AG09309 (cell line): ENCODE measurements around the gene ADAMTSL3.

Experiments
- DNase-seq: peaks from one replicate; pipeline ENCODE4 v3.0.0-alpha.2; 2010; ENCODE audit warnings: low read depth
- H3K4me3 ChIP-seq: 2 replicates; pipeline ENCODE4 v1.5.1; 2011; ENCODE audit warnings: mild to moderate bottlenecking, low read depth, low read length, moderate library complexity; ENCODE audit not compliant: control insufficient read depth
- TF ChIP-seq, protein P1 (sequence below): IDR thresholded peaks from 2 replicates; pipeline ENCODE4 v1.5.1; 2011; ENCODE audit warnings: mild to moderate bottlenecking, low read depth, low read length, inconsistent platforms; ENCODE audit not compliant: insufficient read depth, control insufficient read depth; ENCODE audit errors: missing control alignments

Gene ADAMTSL3, protein sequence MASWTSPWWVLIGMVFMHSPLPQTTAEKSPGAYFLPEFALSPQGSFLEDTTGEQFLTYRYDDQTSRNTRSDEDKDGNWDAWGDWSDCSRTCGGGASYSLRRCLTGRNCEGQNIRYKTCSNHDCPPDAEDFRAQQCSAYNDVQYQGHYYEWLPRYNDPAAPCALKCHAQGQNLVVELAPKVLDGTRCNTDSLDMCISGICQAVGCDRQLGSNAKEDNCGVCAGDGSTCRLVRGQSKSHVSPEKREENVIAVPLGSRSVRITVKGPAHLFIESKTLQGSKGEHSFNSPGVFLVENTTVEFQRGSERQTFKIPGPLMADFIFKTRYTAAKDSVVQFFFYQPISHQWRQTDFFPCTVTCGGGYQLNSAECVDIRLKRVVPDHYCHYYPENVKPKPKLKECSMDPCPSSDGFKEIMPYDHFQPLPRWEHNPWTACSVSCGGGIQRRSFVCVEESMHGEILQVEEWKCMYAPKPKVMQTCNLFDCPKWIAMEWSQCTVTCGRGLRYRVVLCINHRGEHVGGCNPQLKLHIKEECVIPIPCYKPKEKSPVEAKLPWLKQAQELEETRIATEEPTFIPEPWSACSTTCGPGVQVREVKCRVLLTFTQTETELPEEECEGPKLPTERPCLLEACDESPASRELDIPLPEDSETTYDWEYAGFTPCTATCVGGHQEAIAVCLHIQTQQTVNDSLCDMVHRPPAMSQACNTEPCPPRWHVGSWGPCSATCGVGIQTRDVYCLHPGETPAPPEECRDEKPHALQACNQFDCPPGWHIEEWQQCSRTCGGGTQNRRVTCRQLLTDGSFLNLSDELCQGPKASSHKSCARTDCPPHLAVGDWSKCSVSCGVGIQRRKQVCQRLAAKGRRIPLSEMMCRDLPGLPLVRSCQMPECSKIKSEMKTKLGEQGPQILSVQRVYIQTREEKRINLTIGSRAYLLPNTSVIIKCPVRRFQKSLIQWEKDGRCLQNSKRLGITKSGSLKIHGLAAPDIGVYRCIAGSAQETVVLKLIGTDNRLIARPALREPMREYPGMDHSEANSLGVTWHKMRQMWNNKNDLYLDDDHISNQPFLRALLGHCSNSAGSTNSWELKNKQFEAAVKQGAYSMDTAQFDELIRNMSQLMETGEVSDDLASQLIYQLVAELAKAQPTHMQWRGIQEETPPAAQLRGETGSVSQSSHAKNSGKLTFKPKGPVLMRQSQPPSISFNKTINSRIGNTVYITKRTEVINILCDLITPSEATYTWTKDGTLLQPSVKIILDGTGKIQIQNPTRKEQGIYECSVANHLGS (N-terminal part only)

DNA sequence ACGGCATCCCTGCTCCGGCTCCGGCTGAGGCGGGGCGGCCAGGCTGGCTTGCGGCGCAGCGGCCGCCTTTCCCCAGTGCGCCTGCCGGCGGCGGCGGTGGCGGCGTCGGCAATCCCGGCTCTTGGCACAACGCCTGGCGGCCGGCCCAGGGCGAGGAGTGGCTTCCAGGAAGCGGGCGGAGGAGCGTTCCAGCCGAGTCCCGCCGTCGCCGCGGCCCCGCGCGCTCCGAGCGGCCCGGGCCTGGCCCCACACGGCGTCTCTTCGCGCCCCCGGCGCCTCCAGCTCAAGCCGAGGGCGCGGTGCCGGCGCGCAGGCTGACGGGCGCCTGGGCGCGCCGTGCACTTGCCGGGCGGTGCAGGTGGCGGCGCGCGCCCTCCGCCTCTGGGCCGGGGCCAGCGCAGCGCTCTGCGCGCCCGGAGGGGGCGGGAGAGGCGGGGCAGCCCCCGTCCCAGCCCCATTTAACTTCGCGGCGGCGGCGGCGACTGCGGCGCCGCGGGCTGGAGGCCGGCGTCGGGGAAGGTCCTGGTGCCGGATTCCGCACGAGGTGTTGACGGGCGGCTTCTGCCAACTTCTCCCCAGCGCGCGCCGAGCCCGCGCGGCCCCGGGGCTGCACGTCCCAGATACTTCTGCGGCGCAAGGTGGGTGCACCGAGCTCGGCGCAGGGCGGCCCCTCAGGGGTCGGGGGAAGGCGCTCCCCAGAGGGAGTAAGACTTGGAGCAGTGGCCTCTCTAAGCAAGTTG is at the start of gene ADAMTSL3:
TSS of gene ADAMTSL3 (plus strand) at position 485 of the 740 bp plus-strand sequence. CDS start 1,639 bp downstream, outside the sequence.
- TF ChIP-seq, protein P1, sequence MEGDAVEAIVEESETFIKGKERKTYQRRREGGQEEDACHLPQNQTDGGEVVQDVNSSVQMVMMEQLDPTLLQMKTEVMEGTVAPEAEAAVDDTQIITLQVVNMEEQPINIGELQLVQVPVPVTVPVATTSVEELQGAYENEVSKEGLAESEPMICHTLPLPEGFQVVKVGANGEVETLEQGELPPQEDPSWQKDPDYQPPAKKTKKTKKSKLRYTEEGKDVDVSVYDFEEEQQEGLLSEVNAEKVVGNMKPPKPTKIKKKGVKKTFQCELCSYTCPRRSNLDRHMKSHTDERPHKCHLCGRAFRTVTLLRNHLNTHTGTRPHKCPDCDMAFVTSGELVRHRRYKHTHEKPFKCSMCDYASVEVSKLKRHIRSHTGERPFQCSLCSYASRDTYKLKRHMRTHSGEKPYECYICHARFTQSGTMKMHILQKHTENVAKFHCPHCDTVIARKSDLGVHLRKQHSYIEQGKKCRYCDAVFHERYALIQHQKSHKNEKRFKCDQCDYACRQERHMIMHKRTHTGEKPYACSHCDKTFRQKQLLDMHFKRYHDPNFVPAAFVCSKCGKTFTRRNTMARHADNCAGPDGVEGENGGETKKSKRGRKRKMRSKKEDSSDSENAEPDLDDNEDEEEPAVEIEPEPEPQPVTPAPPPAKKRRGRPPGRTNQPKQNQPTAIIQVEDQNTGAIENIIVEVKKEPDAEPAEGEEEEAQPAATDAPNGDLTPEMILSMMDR = no peak
- no peak within 1 kb of the TSS for H3K4me3 ChIP-seq
- no peak for DNase-seq

DNA sequence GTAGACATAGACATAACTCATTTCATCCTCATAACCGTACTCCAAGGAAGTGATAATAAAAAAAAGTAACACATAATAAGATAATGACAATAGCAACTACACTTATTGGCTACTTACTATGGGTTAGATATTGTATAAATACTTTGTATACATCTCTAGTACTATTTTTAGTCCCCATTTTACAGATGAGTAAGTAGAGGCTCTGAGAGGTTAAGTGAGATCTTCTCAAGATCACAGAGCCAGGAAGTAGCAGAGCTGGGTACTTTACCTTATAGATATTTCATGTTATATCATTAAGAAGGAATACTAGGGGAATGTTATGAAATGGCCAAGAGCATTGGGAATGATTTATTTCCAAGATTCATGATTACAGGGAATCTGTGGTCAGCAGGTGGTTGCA is 49.4 kb upstream of the ADAMTSL3 start:
- no peak for DNase-seq
- TF ChIP-seq, protein P1 = no peak
- H3K4me3 ChIP-seq = no peak overlapping the region

DNA sequence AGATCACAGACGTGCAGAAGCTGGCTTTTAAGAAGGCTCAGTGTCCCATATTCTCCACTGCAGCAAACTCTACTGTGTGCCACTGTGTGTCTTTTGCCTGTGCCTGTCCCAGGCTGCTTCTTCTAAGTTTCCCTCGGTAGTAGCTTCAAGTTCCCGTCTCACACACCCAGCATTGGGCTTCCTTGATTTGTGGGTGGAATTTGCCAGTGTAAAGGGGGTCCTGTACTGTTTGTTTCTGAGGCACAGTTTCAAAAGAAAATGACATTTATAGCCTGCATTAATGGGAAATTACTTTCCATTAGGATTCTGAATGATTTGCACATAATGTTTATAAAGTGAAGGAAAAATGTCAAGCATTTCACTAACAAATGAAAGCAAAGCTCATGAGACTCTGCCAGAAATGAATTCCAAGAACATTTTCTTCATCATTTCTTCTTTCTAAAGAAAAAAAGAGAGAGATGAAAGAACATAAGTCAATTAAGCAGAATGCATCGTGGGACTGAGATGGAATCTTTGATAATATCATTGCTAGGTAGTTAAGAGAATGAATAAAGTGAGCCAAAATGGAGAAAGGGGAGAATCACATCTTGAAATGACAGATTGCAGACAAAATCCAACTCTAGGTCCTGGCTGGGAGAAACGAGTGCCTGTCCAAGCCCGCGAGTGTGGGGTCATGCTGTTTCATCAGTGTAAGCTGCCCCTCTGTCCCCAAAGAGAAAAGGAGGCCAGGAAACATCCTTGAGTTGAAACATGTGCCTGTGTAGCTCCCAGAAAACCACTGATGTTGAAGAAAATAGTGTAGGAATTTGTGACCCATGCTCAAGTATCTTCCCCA is 48.6 kb upstream of the ADAMTSL3 start:
- DNase-seq = no peak

DNA sequence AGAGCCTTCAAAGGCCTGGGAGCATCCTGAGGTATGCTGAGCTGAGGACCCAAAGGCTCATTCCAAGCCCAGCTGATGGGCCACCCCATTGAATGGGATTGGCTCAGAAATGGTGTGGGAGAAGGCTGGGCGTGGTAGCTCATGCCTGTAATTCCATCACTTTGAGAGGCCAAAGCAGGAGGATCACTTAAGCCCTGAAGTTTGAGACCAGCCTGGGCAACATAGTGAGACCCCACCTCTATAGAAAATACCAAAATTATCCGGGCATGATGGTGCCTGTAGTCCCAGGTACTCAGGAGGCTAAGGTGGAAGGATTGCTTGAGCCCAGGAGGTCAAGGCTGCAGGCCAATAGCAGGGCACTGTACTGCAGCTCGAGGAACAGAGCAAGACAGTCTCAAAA is 43.8 kb upstream of the ADAMTSL3 start:
- TF ChIP-seq, protein P1 = no peak
- no peak for DNase-seq
- H3K4me3 ChIP-seq = no peak overlapping the region

More for the DNA sequence above, 48.6 kb upstream of the ADAMTSL3 start:
- no peak overlapping the region for H3K4me3 ChIP-seq
- TF ChIP-seq, protein P1 = no peak

DNA sequence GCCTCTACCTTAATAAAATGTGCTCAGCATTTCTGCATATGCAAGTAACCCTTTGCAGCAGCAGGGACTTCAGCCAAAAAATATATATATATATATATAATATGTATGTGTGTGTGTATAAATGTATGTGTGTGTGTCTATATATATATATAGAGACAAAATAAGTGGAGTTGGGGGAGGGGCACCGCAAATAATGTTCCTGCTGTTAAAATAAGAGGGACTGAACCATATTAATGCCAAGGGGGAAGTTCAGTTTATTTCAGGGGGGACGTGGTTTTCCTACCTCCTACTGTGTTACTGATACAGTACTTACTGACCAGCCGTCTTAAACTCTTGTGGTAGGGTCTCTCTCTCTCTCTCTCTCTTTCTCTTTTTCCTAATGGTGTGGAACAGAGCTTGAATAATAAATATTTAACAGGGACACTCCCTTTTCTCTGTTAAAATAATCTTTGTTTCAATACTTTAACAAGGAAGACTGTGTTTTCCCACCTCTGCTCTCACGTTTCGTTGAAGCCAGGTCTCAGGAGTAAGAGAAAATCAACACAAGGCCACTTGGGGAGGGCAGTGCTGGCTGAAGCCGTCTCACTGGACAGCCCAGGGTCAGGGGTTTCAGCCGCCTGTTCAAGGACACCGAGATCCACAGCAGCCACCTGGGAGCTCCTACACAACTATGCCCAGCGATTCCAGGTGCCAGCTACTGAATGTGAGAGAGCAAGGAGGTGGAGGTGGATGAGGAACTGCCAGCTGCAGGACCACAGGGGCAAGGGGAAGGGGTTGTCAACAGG is 42.8 kb upstream of the ADAMTSL3 start:
- H3K4me3 ChIP-seq = no peak overlapping the region
- no peak for DNase-seq
- TF ChIP-seq, protein P1 = no peak
